ENCODE results near the gene MAGED1.

The MAGED1 gene

GRCh38 chrX:51876441-51876840 is 17.0 kb upstream of the MAGED1 start:
- Histone ChIP-seq H3K4me3 (no peak overlapping the region), H3K27ac (no peak overlapping the region)
- TF ChIP-seq CTCF (IDR thresholded peaks at IDR 0.05) = no peak
- DNase-seq (ENCODE audit: low spot score) = no peak

DNA sequence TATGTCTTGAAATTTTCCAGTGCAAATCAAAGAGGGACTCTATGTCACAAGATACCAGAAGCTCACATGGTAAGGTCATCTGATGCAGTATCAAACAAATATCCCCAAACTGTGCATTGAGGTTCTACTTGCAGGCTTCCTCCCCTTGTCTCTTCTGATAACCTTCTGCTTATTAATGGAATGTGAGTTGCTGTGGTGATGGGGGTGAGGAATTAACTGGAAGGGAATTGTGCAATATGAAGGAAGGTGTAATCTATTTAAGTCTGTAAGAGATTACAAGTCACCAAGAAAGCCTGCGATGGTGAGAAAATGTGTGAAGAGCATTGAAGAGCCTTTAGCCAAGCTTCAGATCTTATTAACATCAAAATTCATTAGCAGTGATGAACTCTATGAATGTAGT is 15.4 kb upstream of the MAGED1 start:
- H3K4me3 ChIP-seq = no peak overlapping the region
- DNase-seq (ENCODE audit: low spot score) = no peak
- TF ChIP-seq CTCF (IDR thresholded peaks at IDR 0.05) = no peak
- H3K27ac ChIP-seq = no peak overlapping the region

- H3K4me3 ChIP-seq = no peak overlapping the region
- no peak for TF ChIP-seq CTCF (IDR thresholded peaks at IDR 0.05)
- H3K27ac ChIP-seq = no peak overlapping the region
- no peak for DNase-seq (ENCODE audit: low spot score)
Observed at GRCh38 chrX:51889851-51890250, 3.6 kb upstream of the MAGED1 start.

DNA sequence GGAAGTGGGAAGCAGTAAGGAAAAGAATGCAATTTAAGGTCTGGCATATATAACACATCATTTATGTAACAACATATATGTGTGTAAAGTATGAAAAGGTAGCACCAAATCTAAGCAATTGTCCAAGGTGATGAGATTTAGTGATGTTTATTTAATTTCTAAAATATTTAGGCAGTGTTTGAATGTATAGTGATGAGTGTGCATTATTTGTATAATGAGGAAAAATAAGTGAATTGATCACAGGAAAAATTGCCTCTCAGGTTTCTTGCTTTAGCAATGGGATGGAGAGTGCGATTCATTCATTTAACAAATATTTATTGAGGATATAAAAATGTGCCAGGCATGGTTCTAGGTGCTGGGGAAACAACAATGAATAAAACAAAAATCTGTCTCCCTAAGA is 2.2 kb upstream of the MAGED1 start:
- TF ChIP-seq CTCF (IDR thresholded peaks at IDR 0.05) = no peak
- DNase-seq (ENCODE audit: low spot score) = no peak
- no peak overlapping the region for H3K4me3 ChIP-seq
- peak overlapping the region in 1 of 2 donors; percentile 81 for H3K27ac ChIP-seq

DNA sequence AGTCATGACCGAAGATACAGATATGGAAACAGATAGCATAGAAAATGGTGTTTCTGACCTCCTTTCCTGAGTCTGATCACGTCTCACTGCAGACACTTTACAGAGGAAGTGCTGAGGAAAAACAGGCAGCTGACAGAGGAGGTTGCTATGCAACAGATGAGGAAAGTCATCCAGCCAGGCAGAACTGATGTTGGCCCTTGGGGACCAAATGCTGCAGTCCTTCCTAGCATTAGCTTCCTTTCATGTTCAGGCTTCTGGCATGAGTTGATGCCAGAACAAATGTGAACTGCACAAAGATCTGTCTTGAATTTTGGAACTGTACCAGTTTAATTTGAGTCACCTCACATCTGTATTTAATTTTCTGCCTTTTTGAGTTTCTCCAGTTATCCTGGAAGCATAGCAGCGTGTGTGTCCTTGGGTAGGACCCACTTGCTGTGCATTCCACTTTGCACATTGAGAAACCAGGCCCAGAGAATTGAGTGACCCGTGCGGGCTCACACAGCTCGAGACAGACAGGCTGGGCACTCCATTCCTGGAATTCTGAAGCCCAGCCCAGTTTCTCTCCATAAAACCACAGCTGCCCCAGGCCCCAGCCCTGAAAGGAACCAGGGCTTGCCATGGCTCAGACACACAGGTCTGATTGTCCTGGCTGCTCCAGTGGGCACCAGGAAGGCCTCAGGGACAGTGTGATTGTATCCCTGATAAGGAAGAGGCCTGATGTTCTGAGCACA is 1.4 kb upstream of the MAGED1 start:
- no peak for TF ChIP-seq CTCF (IDR thresholded peaks at IDR 0.05)
- no peak for DNase-seq (ENCODE audit: low spot score)
- H3K27ac ChIP-seq = peak overlapping the region; percentile 46 to 81
- no peak overlapping the region for H3K4me3 ChIP-seq

GRCh38 chrX:51893931-51894696 is 691 bp downstream of the MAGED1 start:
- no peak for DNase-seq (ENCODE audit: low spot score)
- peak overlapping the region; percentile 78 to 81 for H3K27ac ChIP-seq
- no peak for TF ChIP-seq CTCF (IDR thresholded peaks at IDR 0.05)
- H3K4me3 ChIP-seq = peak overlapping the region; percentile 67
